Medulla oblongata (tissue), 1 donor: ENCODE measurements around the gene NCCRP1.

Source experiments
- DNase-seq: peaks from one replicate; pipeline ENCODE4 v3.0.0-alpha.2; 2015; ENCODE audit errors: extremely low spot score

The NCCRP1 gene

DNA sequence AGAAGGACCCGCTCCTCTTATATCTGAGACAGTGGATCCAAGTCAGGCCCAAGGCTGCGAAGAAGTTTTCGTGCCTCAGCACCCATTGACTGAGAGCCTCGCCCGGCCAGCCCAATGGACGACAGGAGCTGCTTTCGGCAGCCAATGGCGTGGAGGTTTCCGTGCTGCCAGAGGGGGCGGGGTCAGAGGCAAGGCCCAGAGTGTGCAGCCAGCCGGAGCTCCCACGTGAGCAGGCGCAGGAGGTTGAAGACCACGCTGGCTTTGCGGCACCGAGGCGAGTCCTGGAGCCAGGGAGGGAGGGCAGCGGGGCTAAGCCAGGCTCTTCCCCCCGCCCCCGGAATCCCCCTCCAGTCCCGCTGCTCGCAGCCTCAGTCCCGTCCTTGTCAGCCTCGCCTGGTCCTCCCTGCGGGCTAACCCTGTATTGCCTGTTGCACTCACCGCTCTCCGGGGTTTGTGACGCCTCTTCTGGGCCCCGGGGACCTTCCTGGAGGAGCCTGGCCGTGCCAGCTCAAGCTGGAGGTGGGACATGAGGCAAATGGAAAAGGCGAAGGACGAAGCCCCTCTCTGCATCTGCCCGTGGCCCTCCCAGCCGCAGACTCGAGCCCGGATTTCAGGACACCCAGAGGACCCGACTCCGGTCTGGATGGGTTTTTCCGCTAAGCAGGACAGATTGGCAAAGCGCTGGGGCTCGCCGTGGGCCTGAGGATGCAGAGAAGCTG, 50.3 kb downstream of the NCCRP1 start:
- no peak for DNase-seq

DNA sequence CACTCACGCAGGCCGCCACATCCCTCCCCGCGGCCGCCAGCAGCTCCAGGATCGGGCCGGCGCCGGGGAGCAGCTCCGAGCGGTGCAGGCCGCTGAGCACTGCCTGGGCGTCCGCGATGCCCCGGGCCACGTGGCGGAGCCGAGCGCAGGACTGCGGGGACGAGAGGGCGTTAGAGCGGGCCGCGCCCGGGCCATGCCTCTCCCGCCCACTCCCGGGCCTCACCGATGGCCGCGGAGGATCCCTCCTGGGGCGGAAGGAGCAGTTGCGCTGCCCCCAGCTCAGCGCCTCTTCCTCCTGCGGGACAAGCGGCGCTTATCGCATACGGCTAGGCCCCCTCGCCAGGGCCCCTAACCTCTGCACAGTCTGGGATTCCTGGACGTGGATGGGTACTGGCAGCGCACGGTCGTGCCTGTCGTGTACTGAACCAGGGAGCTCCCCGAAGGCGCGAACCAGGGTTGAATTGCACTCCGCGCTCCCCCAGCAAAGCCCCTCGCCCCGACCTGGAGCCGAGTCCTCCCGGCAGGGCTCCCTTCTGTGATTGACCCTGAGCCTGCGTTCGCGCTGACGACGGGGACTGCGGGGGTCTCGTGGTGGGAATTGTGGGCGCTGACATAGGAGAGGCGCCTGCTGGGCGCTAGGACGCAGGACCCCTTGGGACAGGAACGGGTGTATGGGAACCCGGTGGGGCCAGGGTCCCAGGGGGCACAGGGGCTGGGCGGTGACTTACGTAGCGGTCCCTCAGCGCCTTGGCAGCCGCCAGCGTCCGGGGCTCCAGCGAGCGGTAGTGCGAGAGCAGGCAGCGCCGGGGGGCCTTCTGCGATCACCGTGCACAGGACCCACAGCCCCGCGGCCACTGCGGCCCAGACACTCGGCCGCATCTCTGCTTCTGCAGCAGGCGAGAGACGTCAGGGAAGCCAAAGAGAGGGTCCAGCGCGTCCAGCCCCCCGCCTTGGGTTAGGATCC, 51.2 kb downstream of the NCCRP1 start:
- no peak for DNase-seq

DNA sequence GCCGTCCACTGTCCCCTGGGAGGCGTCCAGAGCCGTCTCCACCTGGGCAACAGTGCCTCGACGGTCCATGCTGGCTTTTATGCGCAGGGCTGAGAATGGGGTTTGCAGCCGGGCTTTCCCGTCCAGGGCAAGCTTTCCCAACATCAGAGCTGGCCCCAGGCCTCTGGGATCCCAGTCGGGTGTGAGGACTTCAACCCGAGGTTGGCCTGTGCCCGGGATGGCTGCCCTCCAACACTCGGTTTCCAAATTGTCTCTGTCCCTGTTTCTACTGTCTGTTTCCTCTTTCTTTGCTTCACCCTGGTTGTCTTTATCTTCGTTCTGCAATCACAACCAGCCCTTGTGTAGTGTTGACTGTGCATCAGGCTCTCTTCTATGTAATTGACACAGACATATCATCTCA, 52.0 kb downstream of the NCCRP1 start, which contains the start of gene IFNL4:
Gene IFNL4, minus strand, starts transcription at position 51 of the 400 bp plus-strand sequence.
- no peak for DNase-seq

- DNase-seq = no peak
These were observed 54.3 kb downstream of the NCCRP1 start for GRCh38 chr19:39251081-39251480.
